Colonic mucosa (tissue), 4 donors: ENCODE results near the gene PPP2R2D. TPM values are rescaled to one million over a fixed set of nuclear protein-coding genes. Genes with fewer than 3 reads are reported as not detected.

ENCODE experiments used
- DNase-seq: peaks from one replicate; pipeline ENCODE4 v3.0.0-alpha.2; 2020
- H3K27ac ChIP-seq: fragments of 200-600 bp; one replicate; pipeline ENCODE4 v1.8.0; 2021
- H3K27me3 ChIP-seq: fragments of 200-600 bp; one replicate; pipeline ENCODE4 v1.8.0; 2021
- H3K36me3 ChIP-seq: fragments of 200-600 bp; one replicate; pipeline ENCODE4 v1.8.0; 2021
- H3K4me1 ChIP-seq: fragments of 200-600 bp; one replicate; pipeline ENCODE4 v1.8.0; 2021; ENCODE audit warnings: mild to moderate bottlenecking
- H3K4me3 ChIP-seq: fragments of 200-600 bp; one replicate; pipeline ENCODE4 v1.8.0; 2021
- H3K9ac ChIP-seq, 2 donors: one replicate each; pipeline ENCODE4 v1.7.0; 2013; ENCODE audit warnings: control low read depth in 2 of 2, low read depth in 2 of 2, low read length in 2 of 2
- H3K9me3 ChIP-seq: fragments of 200-600 bp; one replicate; pipeline ENCODE4 v1.8.0; 2021
- intact Hi-C: fragments of 100-400 bp; cut with DNase I; formaldehyde crosslinking; loops from one replicate; pipeline ENCODE4 v1.14.1; 2022
- total RNA-seq, 2 donors: library from RNA; stranded (reverse); fragmentation: NEBNext Ultra II Directional in 1 of 2; extraction: Animal tissue kit (Norgen Biotek cat#: 25700) in 1 of 2; gene quantifications; one replicate each; pipeline ENCODE4 v1.2.1, GENCODE V29; 2021
- TF ChIP-seq, protein P1 (sequence below): fragments of 200-600 bp; IDR thresholded peaks from one replicate; pipeline ENCODE4 v1.8.0; 2022; ENCODE audit warnings: antibody characterized with exemption, mild to moderate bottlenecking
- donor health status: healthy.
- donor health status: DM: no; HTN: no; CAD: no.
- donor health status: DM: no; HTN: no; CAD: no.

PPP2R2D gene
- total RNA-seq, 2 donors from 2014 or later, result 28.1 to 30.6 TPM

DNA sequence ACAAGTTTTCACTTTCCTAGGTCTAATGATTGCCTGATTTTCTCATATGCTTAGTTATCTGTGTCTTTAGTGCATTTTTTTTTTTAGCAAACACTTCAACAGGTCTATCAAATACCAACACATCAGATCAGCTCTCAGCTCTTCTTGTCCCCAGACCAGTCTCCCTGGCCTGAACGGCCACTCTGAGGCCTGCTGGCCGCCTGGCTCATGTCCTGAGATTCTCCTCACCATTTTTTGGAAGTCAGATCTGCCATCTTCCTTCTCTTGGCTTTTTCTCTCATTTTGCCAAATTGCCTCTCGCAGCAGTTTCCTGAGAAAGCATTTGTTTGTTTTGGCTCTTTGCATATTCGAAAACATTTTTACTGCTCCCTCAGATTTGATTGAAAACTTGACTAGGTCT, 29.3 kb downstream of the PPP2R2D start:
- intact Hi-C loops, result no loop called here
- no peaks in the 10 kb centered on the region for H3K27me3 ChIP-seq
- no peaks in the 10 kb centered on the region for H3K9me3 ChIP-seq
- no peak overlapping the region for H3K27ac ChIP-seq
- DNase-seq, result no peak
- H3K36me3 ChIP-seq, result no peaks in the 10 kb centered on the region
- H3K4me3 ChIP-seq, result no peak overlapping the region
- H3K9ac ChIP-seq, result no peak overlapping the region
- TF ChIP-seq, protein P1, sequence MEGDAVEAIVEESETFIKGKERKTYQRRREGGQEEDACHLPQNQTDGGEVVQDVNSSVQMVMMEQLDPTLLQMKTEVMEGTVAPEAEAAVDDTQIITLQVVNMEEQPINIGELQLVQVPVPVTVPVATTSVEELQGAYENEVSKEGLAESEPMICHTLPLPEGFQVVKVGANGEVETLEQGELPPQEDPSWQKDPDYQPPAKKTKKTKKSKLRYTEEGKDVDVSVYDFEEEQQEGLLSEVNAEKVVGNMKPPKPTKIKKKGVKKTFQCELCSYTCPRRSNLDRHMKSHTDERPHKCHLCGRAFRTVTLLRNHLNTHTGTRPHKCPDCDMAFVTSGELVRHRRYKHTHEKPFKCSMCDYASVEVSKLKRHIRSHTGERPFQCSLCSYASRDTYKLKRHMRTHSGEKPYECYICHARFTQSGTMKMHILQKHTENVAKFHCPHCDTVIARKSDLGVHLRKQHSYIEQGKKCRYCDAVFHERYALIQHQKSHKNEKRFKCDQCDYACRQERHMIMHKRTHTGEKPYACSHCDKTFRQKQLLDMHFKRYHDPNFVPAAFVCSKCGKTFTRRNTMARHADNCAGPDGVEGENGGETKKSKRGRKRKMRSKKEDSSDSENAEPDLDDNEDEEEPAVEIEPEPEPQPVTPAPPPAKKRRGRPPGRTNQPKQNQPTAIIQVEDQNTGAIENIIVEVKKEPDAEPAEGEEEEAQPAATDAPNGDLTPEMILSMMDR, result no peak
- H3K4me1 ChIP-seq, result peaks cover 4% of the 10 kb centered on the region

DNA sequence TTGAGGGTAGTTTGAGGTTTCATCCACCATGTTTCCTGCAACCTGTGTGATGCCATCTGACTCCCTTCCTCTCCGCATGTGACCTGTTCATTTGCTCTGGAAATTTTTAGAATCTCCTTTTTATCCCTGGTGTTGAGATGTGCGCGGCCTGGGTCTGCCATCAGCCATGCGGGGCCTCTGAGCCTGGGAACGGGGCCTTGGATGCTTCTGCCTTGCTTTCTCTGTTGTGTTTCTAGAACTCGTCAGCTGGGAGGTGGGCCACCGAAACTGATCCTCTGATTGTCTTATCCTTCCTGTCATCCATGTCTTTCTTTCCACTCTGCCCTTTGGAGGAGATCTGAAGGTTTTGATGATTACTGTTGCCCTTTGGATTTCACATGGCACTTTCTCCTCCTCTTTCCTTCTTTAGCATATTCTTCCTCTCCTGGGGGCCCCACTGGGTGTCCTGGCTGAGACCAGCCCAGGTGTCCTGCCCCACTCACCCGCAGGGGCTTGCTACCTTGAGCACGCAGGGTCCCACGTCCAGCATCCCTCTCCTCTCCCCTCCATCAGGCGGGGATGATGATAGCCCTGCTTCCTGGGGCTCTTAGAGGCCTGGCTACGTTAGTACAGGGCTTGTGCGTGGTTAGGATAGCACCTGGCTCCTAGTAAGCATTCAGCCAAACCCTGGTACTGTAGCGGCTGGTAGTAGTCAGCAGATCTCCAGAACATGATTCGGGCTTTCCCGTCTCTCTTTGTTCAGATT, 29.9 kb downstream of the PPP2R2D start:
- Histone ChIP-seq H3K9me3 (no peaks in the 10 kb centered on the region), H3K4me1 (peaks cover 4% of the 10 kb centered on the region), H3K4me3 (no peak overlapping the region), H3K9ac (no peak overlapping the region), H3K27me3 (no peaks in the 10 kb centered on the region), H3K36me3 (no peaks in the 10 kb centered on the region), H3K27ac (no peak overlapping the region)
- TF ChIP-seq, protein P1, result no peak
- DNase-seq, result no peak
- intact Hi-C loops, result no loop called here

DNA sequence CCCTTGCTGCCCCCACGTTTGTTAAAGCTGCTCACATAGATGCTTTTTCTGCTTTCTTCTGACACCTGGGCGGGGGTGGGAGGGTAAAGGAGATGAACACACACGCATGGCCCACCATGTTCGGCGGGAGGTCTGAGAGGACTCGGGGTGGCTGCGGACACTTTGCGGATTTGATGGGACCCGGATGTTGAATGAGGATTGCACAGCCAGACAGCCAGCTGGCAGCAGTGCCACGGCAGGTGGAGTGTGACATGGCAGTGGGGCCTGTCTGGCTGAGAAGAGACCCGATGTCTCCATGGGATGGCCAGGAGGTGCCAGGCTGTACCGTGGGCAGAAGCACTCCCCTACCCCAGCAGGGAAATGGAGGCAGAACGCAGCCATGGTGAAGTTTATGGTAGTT, 31.2 kb downstream of the PPP2R2D start:
- TF ChIP-seq, protein P1, result no peak
- Histone ChIP-seq H3K4me1 (peaks cover 4% of the 10 kb centered on the region), H3K9me3 (no peaks in the 10 kb centered on the region), H3K36me3 (no peaks in the 10 kb centered on the region), H3K27me3 (no peaks in the 10 kb centered on the region), H3K27ac (no peak overlapping the region), H3K4me3 (no peak overlapping the region), H3K9ac (no peak overlapping the region)
- intact Hi-C loops, result no loop called here
- no peak for DNase-seq

DNA sequence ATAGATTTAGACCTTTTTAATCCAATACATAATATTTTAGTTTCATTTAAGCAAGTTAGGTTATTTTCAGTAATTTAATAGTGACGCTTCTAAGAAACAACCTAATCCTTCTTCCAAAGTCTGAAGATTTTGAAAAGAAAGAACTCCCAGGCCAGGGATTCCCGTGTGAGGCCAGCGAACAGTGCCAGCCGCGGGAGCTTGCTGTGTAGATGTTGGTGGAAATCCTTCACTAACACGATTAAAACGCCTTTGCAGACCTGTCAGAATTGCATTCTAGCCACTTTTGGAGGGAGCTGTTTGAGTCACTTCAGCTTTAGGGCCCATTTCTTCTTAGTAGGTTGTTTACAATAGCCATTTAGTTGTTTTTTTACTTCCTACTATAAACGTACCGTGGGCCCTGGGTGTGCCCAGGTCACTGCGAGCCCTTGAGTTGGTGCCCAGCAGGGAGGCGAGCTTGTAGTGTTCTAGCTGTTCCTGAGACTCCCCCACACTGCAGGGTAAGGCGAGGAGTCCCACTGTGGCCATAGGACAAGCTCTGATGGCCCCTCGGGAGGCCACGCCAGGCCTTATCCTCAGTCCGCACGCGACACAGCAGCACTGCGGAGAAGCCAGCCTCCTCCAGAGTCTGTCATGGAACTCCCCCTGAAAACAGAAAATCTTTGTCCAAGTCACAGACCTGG, 32.3 kb downstream of the PPP2R2D start:
- intact Hi-C loops, result no loop called here
- Histone ChIP-seq H3K9me3 (no peaks in the 10 kb centered on the region), H3K36me3 (no peaks in the 10 kb centered on the region), H3K4me1 (peaks cover 4% of the 10 kb centered on the region), H3K27ac (peak overlapping the region; percentile 19), H3K4me3 (no peak overlapping the region), H3K27me3 (no peaks in the 10 kb centered on the region), H3K9ac (peak overlapping the region in 1 of 2 donors; percentile 9)
- TF ChIP-seq, protein P1, result no peak
- DNase-seq, result peak; percentile 30

DNA sequence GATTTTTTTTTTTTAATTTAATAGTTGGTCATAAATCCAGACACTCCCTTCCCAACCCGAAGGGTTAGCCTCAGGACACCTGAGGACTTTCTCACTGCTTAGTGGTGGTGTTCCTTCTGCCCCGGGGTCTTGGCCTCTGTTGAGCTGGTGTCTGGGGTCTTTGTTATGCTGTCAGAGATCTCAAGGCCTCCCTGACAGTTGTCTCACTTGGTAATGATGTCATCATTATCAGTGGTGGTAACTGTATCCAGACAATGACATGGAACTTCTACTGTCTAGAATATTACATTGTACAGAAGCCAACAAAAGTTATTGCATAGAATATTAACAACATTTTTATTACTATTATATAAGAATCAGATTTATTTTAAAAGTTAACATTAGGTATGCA, 32.9 kb downstream of the PPP2R2D start:
- no peak overlapping the region for H3K9ac ChIP-seq
- TF ChIP-seq, protein P1, result no peak
- peak overlapping the region; percentile 19 for H3K27ac ChIP-seq
- H3K27me3 ChIP-seq, result no peaks in the 10 kb centered on the region
- no peak for DNase-seq
- peaks cover 4% of the 10 kb centered on the region for H3K4me1 ChIP-seq
- H3K36me3 ChIP-seq, result no peaks in the 10 kb centered on the region
- intact Hi-C loops, result no loop called here
- H3K4me3 ChIP-seq, result no peak overlapping the region
- no peaks in the 10 kb centered on the region for H3K9me3 ChIP-seq
